ENCODE results near the gene TUG1.

TUG1 gene

DNA sequence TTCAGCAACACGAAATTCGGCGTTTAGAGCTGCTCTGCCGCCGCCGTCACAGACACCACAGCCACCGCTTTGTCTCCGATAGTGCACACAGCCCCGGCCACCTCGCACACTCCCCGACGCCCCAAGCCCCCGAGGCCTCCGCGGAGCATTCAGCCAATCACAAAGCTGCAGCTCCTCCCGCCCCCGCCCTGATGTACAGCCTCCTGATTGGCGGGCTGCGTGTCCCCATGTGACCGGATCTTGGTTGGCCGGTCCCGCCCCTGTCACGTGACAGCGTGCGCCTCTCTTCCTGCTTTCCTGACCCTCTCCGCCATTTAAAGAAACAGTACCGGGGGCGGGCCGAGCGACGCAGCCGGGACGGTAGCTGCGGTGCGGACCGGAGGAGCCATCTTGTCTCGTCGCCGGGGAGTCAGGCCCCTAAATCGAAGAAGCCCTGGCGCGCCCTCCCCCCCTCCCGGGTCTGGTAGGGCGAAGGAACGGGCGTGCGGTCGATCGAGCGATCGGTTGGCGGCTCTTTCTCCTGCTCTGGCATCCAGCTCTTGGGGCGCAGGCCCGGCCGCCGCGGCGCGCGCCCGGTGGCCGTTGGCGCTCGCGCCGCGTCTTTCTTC is at the start of gene TUG1:
TUG1 (plus strand) TSS at position 342 of the 608 bp plus-strand sequence.
- peak; percentile 55 for DNase-seq

- no peak for DNase-seq
Measured at GRCh38 chr22:30919973-30920372, 49.1 kb upstream of the TUG1 start.

- no peak for DNase-seq
Measured at GRCh38 chr22:30920407-30920806, 48.7 kb upstream of the TUG1 start.

DNA sequence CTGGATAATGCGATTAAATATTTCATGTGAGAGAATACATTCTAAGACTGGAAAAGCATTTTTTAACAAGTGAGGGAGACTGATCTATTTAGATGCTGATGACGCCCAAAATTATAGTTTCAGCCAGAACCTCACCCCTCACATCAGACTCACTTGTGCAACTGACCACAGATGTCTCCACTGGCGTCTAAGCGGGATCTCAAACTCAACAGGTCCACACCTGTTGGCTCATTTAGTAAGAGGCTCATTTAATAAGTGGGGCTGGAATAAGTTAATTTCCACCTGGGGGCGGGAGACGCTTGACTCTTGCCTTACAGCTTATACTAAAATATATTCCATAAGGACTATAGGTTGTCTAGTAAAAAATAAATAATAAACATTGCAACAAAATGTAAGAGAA is 48.0 kb upstream of the TUG1 start:
- DNase-seq: no peak

GRCh38 chr22:30922151-30922611 is 46.9 kb upstream of the TUG1 start:
- DNase-seq: no peak

GRCh38 chr22:30923168-30923900 is 45.7 kb upstream of the TUG1 start:
- no peak for DNase-seq

DNA sequence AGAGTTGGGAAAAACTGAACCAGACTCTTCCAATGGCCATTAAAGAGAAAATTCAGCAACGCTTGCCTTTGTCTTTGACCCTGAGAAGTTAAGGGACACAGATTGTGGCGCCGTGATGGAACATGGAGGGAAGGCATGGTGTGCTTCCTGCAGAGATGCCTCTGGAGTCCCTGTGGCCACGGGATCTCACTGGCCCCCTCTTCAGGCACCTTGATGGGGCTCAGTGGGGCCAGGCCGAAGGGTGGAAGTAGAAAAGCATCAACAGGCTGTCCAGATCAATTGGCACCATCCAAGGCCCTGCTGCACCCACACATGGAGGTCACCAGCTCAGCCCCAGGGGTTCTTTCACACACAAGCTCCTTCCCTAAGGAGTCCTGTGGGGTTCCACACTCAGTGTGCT is 43.4 kb upstream of the TUG1 start:
- no peak for DNase-seq

GRCh38 chr22:30926706-30927105 is 42.4 kb upstream of the TUG1 start:
- DNase-seq: no peak

GRCh38 chr22:30927806-30928205 is 41.3 kb upstream of the TUG1 start:
- DNase-seq: no peak

- no peak for DNase-seq
Measured at GRCh38 chr22:30928401-30928800, 40.7 kb upstream of the TUG1 start.

DNA sequence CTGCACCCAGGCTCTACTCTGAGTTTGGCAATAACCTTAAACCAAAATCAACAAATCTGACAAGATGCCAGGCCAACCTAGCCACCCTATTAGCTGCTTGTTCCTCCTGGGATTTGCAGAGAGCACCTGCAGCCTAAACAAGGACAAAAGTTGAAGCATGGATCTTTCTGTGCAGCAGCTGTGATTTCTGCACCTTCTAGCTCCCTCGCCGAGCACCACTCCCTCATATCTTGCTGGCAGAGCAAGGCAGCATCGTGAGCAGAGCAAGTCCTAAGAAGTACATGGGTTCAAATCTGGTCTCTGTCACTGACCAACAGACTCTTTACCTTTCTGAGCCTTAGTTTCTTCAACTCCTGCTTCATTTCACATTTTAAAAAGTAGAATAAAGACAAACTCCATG is 38.8 kb upstream of the TUG1 start:
- DNase-seq: no peak

- DNase-seq: no peak
Measured at GRCh38 chr22:30931541-30932300, 37.3 kb upstream of the TUG1 start.

GRCh38 chr22:30932661-30933060 is 36.4 kb upstream of the TUG1 start:
- no peak for DNase-seq

- DNase-seq: no peak
Measured at GRCh38 chr22:30933457-30933856, 35.6 kb upstream of the TUG1 start.

DNA sequence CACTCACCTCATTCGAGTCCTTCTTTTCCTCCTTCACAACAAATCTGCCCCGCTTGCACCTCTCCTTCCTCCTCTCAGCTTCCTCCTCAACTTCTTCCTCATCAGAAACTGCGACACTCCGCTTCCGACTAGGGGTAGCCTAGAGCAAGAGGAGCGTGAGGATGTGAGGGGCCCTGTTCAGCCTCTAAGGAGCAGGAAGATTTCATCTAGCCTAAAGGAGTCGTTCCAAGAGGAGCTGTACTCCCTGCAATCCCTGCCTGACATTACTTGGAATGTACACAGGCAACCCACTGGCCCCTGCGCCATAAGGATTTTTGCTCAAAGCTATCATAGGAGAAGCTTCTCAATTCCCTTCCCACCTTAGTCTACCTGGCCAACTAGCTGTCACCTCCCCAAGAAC is 35.0 kb upstream of the TUG1 start:
- no peak for DNase-seq

DNA sequence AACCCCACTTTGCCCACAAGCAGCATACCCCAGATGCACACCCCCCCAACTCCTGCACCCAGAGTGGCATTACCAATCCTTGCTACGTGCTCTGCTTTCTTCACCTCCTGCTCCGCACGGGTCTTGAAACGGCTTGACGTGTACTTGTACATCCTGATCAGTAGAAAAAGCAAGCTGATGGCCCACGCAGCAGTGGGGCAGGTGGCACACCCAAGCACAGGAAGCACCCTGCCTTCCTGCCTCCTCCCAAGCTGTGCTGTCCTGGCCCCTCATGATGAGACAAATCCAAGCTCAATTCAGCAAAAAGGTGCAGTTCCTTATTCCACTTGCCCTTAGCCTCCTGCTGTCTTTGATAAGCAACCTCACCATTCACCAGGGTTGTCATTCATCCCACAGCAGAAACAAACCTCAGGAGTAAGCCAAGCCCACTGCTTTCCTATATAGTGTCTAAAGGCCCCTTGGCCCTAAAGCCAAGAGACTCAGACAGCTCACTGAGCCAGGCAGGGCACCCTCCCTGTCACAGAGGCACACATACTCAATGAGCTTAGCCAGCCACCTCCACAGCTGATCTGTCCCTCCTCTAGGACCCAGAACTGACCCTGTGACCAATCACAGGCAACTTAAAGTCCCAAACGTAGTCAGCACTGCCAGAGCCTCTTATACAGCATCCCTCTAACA is 28.2 kb upstream of the TUG1 start:
- DNase-seq: no peak

DNA sequence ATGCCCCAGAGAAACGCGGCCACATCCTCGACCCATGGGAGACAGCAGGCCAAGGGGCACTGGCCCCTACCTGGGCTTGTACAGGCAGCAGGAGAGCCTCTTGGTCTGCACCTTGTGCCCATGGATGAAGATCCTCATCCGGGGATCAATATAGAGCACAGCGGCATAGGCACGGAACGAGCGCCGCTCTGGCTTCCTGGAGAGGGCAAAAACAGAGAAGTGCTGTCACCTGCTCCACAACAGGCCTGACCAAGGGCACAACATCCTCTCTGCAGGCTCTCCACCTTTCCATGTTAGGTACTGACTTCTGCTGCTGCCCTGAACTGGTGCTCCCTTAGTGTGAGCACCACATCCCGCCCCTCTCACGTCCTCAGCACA is 27.7 kb upstream of the TUG1 start:
- DNase-seq: no peak

GRCh38 chr22:30943368-30943767 is 25.7 kb upstream of the TUG1 start:
- DNase-seq: no peak

- DNase-seq: no peak
Measured at GRCh38 chr22:30944986-30945385, 24.1 kb upstream of the TUG1 start.

DNA sequence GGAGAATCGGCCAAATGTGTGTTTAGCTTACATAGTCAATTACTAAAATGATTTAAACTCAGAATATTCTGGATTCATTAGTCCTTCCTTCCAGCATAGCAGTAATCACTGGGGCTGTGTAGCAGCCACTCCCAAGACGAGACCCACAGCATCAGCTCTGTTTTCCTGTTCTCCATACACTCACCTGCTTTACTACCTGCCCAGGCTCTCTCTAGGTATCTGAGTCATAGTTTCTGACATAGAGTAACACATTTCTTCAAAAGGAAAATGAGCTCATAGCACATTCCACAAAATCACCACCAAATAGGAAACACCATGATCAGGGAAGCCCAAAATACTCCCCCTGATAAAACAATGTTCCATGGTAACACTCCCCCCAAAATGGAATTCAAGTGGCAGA is 23.4 kb upstream of the TUG1 start:
- no peak for DNase-seq

DNA sequence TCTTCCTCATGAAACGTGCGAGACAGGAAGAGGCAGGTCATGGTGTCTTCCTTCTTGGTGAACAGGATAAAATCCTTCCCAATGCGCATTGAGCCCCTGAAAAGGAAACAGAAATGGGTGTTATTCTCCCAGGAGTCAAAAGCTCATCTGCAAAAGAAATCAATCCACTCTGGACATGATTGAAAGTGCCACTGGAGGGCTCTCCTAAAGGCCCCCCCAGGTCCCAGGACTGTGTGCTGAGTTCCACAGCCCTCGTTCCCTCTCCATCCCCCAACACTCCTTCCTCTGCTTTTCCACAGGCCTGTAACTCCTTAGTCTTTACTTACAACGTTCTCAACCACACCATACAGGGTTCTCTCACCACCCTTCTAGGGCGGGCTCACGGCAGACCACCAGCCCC is 22.7 kb upstream of the TUG1 start:
- DNase-seq: no peak

DNA sequence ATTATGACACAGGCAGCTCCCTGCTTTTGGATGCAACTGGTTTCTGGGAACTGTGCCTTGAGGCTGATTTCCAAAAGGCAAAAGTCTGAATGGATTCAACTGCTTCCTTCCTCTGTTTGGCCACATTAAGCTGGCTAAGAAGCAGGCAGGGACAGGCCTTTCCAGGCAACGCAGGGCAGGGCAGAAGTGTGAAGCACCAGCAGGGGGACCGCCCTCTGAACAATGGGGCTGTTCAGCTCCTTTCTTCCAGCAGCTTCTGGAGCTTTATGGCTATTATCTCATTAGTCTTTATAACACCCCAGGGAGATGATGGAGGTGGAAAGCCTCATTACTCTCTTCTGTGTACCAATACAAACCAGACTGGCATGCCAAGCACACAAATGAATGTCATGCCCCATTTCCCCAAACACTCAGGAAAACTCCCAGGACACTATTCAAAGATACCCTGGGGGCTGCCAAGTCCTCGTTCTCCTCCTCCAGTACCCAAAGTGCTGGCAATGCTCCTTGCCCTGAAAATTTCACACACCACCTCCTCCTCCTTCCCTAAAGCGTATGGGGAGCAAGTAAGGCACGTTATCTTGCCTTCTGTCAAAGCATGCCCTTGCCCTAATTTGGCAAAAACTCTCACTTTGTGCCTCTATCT is 21.8 kb upstream of the TUG1 start:
- DNase-seq: no peak
